ENCODE results near the gene EPHA4.

The EPHA4 gene

GRCh38 chr2:221476195-221476594 lies 95.9 kb downstream of the EPHA4 start:
- DNase-seq (ENCODE audit: low read depth): no peak

DNA sequence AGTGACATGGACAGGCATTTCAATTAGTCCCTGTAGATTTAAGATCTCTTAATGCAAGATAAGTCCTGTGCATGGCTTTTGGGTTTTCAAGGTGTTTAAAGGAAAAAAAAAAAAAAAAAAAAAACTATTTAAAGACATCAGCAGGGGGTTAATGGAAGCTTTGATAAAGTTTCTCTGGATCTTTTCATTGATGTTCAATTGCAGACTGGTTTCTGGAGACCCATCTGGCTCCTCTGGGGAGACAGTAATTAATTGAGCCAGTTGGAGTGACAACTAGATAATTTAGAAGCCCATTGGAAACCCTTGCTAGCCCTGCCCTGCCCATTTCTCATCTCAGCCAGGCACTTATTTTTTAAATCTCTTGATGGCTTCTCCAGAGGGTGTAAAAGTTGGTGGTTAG lies 98.7 kb downstream of the EPHA4 start:
- DNase-seq (ENCODE audit: low read depth): no peak

DNA sequence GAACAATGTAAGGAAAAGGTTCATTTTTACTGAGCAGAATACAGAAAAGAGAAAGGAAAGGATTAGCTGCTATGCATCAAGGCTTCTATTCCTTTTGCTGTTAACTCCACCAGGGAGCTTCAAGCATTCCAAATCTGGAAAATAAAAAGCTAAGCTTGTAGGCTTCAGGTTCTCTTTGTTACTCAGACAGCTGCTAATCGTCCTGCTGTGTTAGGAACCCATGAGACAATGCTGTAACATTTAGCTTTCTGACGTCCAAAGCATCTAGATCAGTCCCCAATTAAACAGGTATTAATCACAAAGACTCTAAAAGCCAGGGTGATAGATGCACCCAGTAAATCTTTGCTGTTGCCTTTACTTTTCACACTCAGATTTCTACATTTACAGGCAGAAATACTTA lies 103.8 kb downstream of the EPHA4 start:
- no peak for DNase-seq (ENCODE audit: low read depth)

- DNase-seq (ENCODE audit: low read depth): no peak
These were observed 104.5 kb downstream of the EPHA4 start for GRCh38 chr2:221467610-221468009.

- DNase-seq (ENCODE audit: low read depth): no peak
These were observed 105.4 kb downstream of the EPHA4 start for GRCh38 chr2:221466744-221467143.

DNA sequence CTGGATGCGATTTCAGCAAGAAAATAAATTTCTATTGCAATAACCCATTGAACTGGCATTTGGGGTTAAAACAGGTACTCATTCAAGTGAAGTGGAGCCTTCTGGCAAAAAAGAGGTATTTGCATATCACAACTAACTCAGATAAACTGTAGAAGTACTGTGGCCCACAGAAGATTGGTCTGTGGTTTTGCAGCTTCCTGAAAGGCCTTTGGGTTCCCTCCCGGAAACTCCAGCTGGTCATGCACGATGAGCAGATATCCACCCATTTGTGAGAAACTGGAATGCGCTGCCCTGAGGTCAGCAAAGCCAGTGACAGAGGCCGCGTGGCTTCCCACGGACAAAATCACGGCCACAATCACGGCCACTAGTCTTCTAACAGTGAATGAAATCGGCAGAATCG lies 106.3 kb downstream of the EPHA4 start:
- no peak for DNase-seq (ENCODE audit: low read depth)

GRCh38 chr2:221464971-221465370 lies 107.1 kb downstream of the EPHA4 start:
- DNase-seq (ENCODE audit: low read depth): no peak

- no peak for DNase-seq (ENCODE audit: low read depth)
These were observed 108.7 kb downstream of the EPHA4 start for GRCh38 chr2:221463241-221463896.

- no peak for DNase-seq (ENCODE audit: low read depth)
These were observed 110.2 kb downstream of the EPHA4 start for GRCh38 chr2:221461901-221462300.

GRCh38 chr2:221460136-221460535 lies 112.0 kb downstream of the EPHA4 start:
- DNase-seq (ENCODE audit: low read depth): no peak

- DNase-seq (ENCODE audit: low read depth): no peak
These were observed 113.5 kb downstream of the EPHA4 start for GRCh38 chr2:221458578-221458977.

GRCh38 chr2:221455214-221455613 lies 116.9 kb downstream of the EPHA4 start:
- DNase-seq (ENCODE audit: low read depth): no peak

GRCh38 chr2:221454459-221455105 lies 117.5 kb downstream of the EPHA4 start:
- DNase-seq (ENCODE audit: low read depth): no peak

- no peak for DNase-seq (ENCODE audit: low read depth)
These were observed 120.0 kb downstream of the EPHA4 start for GRCh38 chr2:221451862-221452788.

GRCh38 chr2:221450280-221450679 lies 121.8 kb downstream of the EPHA4 start:
- DNase-seq (ENCODE audit: low read depth): no peak

- no peak for DNase-seq (ENCODE audit: low read depth)
These were observed 122.7 kb downstream of the EPHA4 start for GRCh38 chr2:221449406-221449805.

- no peak for DNase-seq (ENCODE audit: low read depth)
These were observed 123.2 kb downstream of the EPHA4 start for GRCh38 chr2:221448844-221449390.

DNA sequence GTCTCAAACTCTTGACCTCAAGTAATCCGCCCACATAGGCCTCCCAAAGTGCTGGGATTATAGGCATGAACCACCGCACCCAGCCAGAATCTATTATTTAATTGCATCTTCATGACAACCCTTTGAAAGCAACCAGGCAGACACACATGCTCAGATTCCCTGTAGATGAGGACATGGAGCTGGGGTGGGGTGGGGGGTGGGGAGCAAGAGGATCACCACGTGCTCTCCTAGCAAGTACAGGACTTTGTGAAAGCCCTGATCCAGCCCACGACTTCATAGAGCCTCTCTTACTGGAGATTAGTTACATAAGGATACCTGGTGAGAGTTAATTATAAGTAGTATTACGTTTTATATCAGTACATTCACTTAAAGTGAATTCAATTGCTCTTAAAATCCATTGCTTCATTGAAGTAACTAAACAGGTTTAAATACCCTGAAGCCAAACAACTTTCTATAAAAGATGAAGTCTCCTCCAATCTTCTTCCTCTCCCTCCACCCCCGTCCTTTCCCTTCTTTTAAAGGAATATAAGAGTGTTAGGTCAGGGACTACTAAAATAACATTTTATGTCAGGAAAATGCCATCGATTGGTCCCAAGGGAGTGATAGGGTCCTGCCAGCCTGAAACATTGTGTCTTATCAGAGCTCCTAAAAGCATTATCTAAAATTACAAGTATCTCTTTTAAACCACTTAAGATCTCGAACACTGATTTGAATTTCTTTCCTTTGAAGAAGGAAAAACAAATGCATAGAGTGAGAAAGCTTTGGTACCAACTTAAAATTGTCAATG lies 123.9 kb downstream of the EPHA4 start:
- no peak for DNase-seq (ENCODE audit: low read depth)

- DNase-seq (ENCODE audit: low read depth): no peak
These were observed 124.8 kb downstream of the EPHA4 start for GRCh38 chr2:221447310-221447709.

GRCh38 chr2:221446140-221446539 lies 126.0 kb downstream of the EPHA4 start:
- no peak for DNase-seq (ENCODE audit: low read depth)

GRCh38 chr2:221444106-221444505 lies 128.0 kb downstream of the EPHA4 start:
- no peak for DNase-seq (ENCODE audit: low read depth)

- no peak for DNase-seq (ENCODE audit: low read depth)
These were observed 128.5 kb downstream of the EPHA4 start for GRCh38 chr2:221443645-221444044.

Data from T follicular helper cell (primary cell).